ENCODE measurements around the gene PARVG. TPM values are rescaled to one million over a fixed set of nuclear protein-coding genes. Genes with fewer than 3 reads are reported as not detected.
"Not testable (repeated sequence)": the region's sequence is repeated elsewhere in the genome, so short reads cannot be mapped to it uniquely, and the experiment has no call there.

PARVG gene
- total RNA-seq, 2 donors from 2014 or later: 55.5 to 85.1 TPM

GRCh38 chr22:44225091-44225689, 44.5 kb downstream of the PARVG start:
- H3K36me3 Mint-ChIP-seq: peaks cover 0 to 4% of the 10 kb centered on the region in 2 donors
- ATAC-seq: no peak
- H3K27ac Mint-ChIP-seq: no peak overlapping the region
- DNase-seq (ENCODE audit: low spot score in 2 of 2): no peak
- H3K9me3 Mint-ChIP-seq: peaks cover 0 to 3% of the 10 kb centered on the region in 2 donors

GRCh38 chr22:44225812-44226211, 45.1 kb downstream of the PARVG start:
- peaks cover 0 to 3% of the 10 kb centered on the region in 2 donors for H3K9me3 Mint-ChIP-seq
- no peak overlapping the region for H3K27ac Mint-ChIP-seq
- no peak for ATAC-seq
- DNase-seq (ENCODE audit: low spot score in 2 of 2): no peak
- H3K36me3 Mint-ChIP-seq: peaks cover 0 to 4% of the 10 kb centered on the region in 2 donors

- H3K27ac Mint-ChIP-seq: no peak overlapping the region
- ATAC-seq: no peak
Measured at GRCh38 chr22:44229331-44229730, 48.6 kb downstream of the PARVG start.

GRCh38 chr22:44229809-44230208, 49.1 kb downstream of the PARVG start:
- H3K27ac Mint-ChIP-seq: no peak overlapping the region
- H3K36me3 Mint-ChIP-seq: peaks cover 0 to 4% of the 10 kb centered on the region in 2 donors
- ATAC-seq: no peak
- H3K9me3 Mint-ChIP-seq: peaks cover 0 to 3% of the 10 kb centered on the region in 2 donors
- no peak for DNase-seq (ENCODE audit: low spot score in 2 of 2)

More at GRCh38 chr22:44229331-44229730, 48.6 kb downstream of the PARVG start:
- H3K9me3 Mint-ChIP-seq: peaks cover 0 to 3% of the 10 kb centered on the region in 2 donors
- peaks cover 0 to 4% of the 10 kb centered on the region in 2 donors for H3K36me3 Mint-ChIP-seq
- DNase-seq (ENCODE audit: low spot score in 2 of 2): no peak

GRCh38 chr22:44231233-44231632, 50.5 kb downstream of the PARVG start:
- H3K36me3 Mint-ChIP-seq: peaks cover 0 to 4% of the 10 kb centered on the region in 2 donors
- H3K27ac Mint-ChIP-seq: no peak overlapping the region
- no peak for DNase-seq (ENCODE audit: low spot score in 2 of 2)
- peaks cover 0 to 3% of the 10 kb centered on the region in 2 donors for H3K9me3 Mint-ChIP-seq
- ATAC-seq: no peak

- not testable (repeated sequence) for H3K27ac Mint-ChIP-seq; ATAC-seq; H3K9me3 Mint-ChIP-seq; H3K36me3 Mint-ChIP-seq; DNase-seq (ENCODE audit: low spot score in 2 of 2)
Measured at GRCh38 chr22:44234372-44234771, 53.6 kb downstream of the PARVG start.

- peak overlapping the region in 1 of 2 donors; percentile 58 for H3K27ac Mint-ChIP-seq
- no peak for ATAC-seq
- H3K9me3 Mint-ChIP-seq: no peaks in the 10 kb centered on the region
- no peaks in the 10 kb centered on the region for H3K36me3 Mint-ChIP-seq
- no peak for DNase-seq (ENCODE audit: low spot score in 2 of 2)
Measured at GRCh38 chr22:44237290-44237689, 56.6 kb downstream of the PARVG start.

- not testable (repeated sequence) for H3K36me3 Mint-ChIP-seq; ATAC-seq; H3K9me3 Mint-ChIP-seq; DNase-seq (ENCODE audit: low spot score in 2 of 2); H3K27ac Mint-ChIP-seq
Measured at GRCh38 chr22:44241121-44241520, 60.4 kb downstream of the PARVG start.

GRCh38 chr22:44242946-44243724, 62.4 kb downstream of the PARVG start:
- H3K27ac Mint-ChIP-seq: no peak overlapping the region
- no peaks in the 10 kb centered on the region for H3K9me3 Mint-ChIP-seq
- ATAC-seq: no peak
- H3K36me3 Mint-ChIP-seq: no peaks in the 10 kb centered on the region
- no peak for DNase-seq (ENCODE audit: low spot score in 2 of 2)

GRCh38 chr22:44243761-44244160, 63.0 kb downstream of the PARVG start:
- H3K9me3 Mint-ChIP-seq: no peaks in the 10 kb centered on the region
- ATAC-seq (no peak), DNase-seq (ENCODE audit: low spot score in 2 of 2) (no peak)
- H3K27ac Mint-ChIP-seq: no peak overlapping the region
- H3K36me3 Mint-ChIP-seq: no peaks in the 10 kb centered on the region

GRCh38 chr22:44244265-44244822, 63.6 kb downstream of the PARVG start:
- DNase-seq (ENCODE audit: low spot score in 2 of 2) (no peak), ATAC-seq (no peak)
- H3K36me3 Mint-ChIP-seq: peaks cover 0 to 5% of the 10 kb centered on the region in 2 donors

GRCh38 chr22:44245438-44245837, 64.7 kb downstream of the PARVG start:
- no peak for DNase-seq (ENCODE audit: low spot score in 2 of 2)
- no peak for ATAC-seq

More at GRCh38 chr22:44244265-44244822, 63.6 kb downstream of the PARVG start:
- Mint-ChIP-seq H3K27ac (no peak overlapping the region), H3K9me3 (no peaks in the 10 kb centered on the region)

GRCh38 chr22:44245867-44246266, 65.1 kb downstream of the PARVG start:
- Mint-ChIP-seq H3K27ac (no peak overlapping the region), H3K9me3 (peaks cover 0 to 9% of the 10 kb centered on the region in 2 donors), H3K36me3 (peaks cover 0 to 16% of the 10 kb centered on the region in 2 donors)
- DNase-seq (ENCODE audit: low spot score in 2 of 2) (no peak), ATAC-seq (no peak)

More at GRCh38 chr22:44245438-44245837, 64.7 kb downstream of the PARVG start:
- H3K9me3 Mint-ChIP-seq: peaks cover 0 to 8% of the 10 kb centered on the region in 2 donors
- H3K27ac Mint-ChIP-seq: no peak overlapping the region
- peaks cover 0 to 16% of the 10 kb centered on the region in 2 donors for H3K36me3 Mint-ChIP-seq

GRCh38 chr22:44246615-44247326, 66.0 kb downstream of the PARVG start:
- H3K27ac Mint-ChIP-seq: no peak overlapping the region
- ATAC-seq (no peak), DNase-seq (ENCODE audit: low spot score in 2 of 2) (no peak)
- peaks cover 0 to 16% of the 10 kb centered on the region in 2 donors for H3K36me3 Mint-ChIP-seq
- peaks cover 0 to 9% of the 10 kb centered on the region in 2 donors for H3K9me3 Mint-ChIP-seq

GRCh38 chr22:44247346-44247745, 66.6 kb downstream of the PARVG start:
- Mint-ChIP-seq H3K36me3 (peaks cover 0 to 16% of the 10 kb centered on the region in 2 donors), H3K27ac (no peak overlapping the region), H3K9me3 (peaks cover 0 to 9% of the 10 kb centered on the region in 2 donors)
- DNase-seq (ENCODE audit: low spot score in 2 of 2): no peak
- ATAC-seq: no peak

- ATAC-seq: no peak
- DNase-seq (ENCODE audit: low spot score in 2 of 2): no peak
- Mint-ChIP-seq H3K36me3 (peaks cover 0 to 16% of the 10 kb centered on the region in 2 donors), H3K9me3 (peaks cover 0 to 9% of the 10 kb centered on the region in 2 donors), H3K27ac (no peak overlapping the region)
Measured at GRCh38 chr22:44247923-44248892, 67.5 kb downstream of the PARVG start.
